HG02973 (cell line): ENCODE data around the gene SLX4IP.
A peak's percentile ranks its signal among the peaks of the same experiment; 100 is the strongest.
"Not testable (repeated sequence)": the region's sequence is repeated elsewhere in the genome, so short reads cannot be mapped to it uniquely, and the experiment has no call there.

Experiments used
- ATAC-seq: cut with Tn5 transposase; IDR thresholded peaks from one replicate; pipeline ENCODE4 v1.9.1; 2021; ENCODE audit warnings: moderate library complexity; ENCODE audit not compliant: unreplicated experiment

SLX4IP gene

GRCh38 chr20:10434832-10435812 is at the start of gene SLX4IP:
TSS of gene SLX4IP (plus strand) at chr20:10435305. CDS start at chr20:10458205, 22,900 bp downstream.
- ATAC-seq = peak; percentile 42

- ATAC-seq = no peak
These were observed 49.1 kb upstream of the SLX4IP start for GRCh38 chr20:10385850-10386544.

- ATAC-seq = no peak
These were observed 47.4 kb upstream of the SLX4IP start for GRCh38 chr20:10387686-10388085.

- ATAC-seq = no peak
These were observed 46.5 kb upstream of the SLX4IP start for GRCh38 chr20:10388597-10388996.

- ATAC-seq = no peak
These were observed 44.4 kb upstream of the SLX4IP start for GRCh38 chr20:10390709-10391108.

GRCh38 chr20:10394752-10395151 is 40.4 kb upstream of the SLX4IP start:
- ATAC-seq = not testable (repeated sequence)

- ATAC-seq = no peak
These were observed 36.2 kb upstream of the SLX4IP start for GRCh38 chr20:10398834-10399369.

GRCh38 chr20:10402938-10403608 is 32.0 kb upstream of the SLX4IP start:
- no peak for ATAC-seq

- ATAC-seq = no peak
These were observed 31.0 kb upstream of the SLX4IP start for GRCh38 chr20:10404023-10404628.

GRCh38 chr20:10404959-10405530 is 30.1 kb upstream of the SLX4IP start:
- ATAC-seq = no peak

GRCh38 chr20:10408108-10408813 is 26.8 kb upstream of the SLX4IP start:
- no peak for ATAC-seq

- ATAC-seq = no peak
These were observed 23.4 kb upstream of the SLX4IP start for GRCh38 chr20:10411673-10412072.

GRCh38 chr20:10412591-10413408 is 22.3 kb upstream of the SLX4IP start:
- no peak for ATAC-seq

GRCh38 chr20:10415013-10415650 is 20.0 kb upstream of the SLX4IP start:
- ATAC-seq = no peak

GRCh38 chr20:10417218-10417617 is 17.9 kb upstream of the SLX4IP start:
- not testable (repeated sequence) for ATAC-seq

GRCh38 chr20:10419550-10420133 is 15.5 kb upstream of the SLX4IP start:
- ATAC-seq = no peak

- no peak for ATAC-seq
These were observed 11.4 kb upstream of the SLX4IP start for GRCh38 chr20:10423735-10424134.
